ENCODE data around the gene BOLA3. TPM values are rescaled to one million over a fixed set of nuclear protein-coding genes. Genes with fewer than 3 reads are reported as not detected.
A peak's percentile ranks its signal among the peaks of the same experiment; 100 is the strongest.

Gene BOLA3
- total RNA-seq, 2 donors from 2014 or later, result 60.4 to 174 TPM

DNA sequence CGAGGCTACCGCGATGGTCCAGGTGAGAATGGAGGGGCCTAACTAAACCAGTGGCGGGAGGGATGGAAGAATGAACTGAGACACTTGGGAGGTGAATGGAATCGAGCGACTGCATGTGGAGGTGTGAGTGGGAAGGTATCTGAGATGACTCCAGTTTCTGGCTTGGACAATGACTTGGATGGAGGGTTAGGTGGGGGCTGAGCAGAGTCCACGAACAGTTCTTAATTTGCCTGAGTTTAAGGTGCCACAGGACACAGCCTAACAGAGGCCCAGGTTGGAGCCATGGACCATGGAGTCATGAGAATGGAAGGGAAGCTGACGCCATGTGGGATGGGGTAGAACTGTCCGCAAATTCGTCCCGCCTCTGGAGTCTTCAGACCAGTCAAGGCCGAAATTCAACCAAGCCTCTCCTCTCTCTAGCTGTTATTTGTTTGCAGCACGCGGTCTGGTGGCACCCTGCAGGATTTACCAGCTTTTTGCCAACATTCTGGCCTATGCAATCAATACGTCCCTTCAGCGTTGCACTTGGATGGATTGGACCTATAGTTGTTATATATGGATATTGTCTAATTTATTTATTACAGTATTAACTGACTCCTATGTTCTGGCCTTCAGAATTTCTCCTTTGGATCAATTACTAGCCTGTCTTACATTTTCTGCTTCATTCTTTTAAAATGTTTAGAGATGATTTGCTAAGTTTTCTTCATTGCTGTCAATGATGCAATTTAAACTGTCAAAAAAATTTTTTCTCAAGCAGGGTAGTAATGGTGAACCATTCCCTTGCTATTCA is 940 bp upstream of the BOLA3 start:
- Histone ChIP-seq H3K36me3 (peaks cover 6% of the 10 kb centered on the region), H3K4me1 (peaks cover 0 to 19% of the 10 kb centered on the region in 2 donors), H3K4me3 (peak overlapping the region; percentile 73 to 77), H3K27me3 (no peaks in the 10 kb centered on the region), H3K9me3 (no peaks in the 10 kb centered on the region), H3K27ac (peak overlapping the region; percentile 72 to 75)
- no peak for DNase-seq (ENCODE audit: low spot score)
- TF ChIP-seq, protein P1, sequence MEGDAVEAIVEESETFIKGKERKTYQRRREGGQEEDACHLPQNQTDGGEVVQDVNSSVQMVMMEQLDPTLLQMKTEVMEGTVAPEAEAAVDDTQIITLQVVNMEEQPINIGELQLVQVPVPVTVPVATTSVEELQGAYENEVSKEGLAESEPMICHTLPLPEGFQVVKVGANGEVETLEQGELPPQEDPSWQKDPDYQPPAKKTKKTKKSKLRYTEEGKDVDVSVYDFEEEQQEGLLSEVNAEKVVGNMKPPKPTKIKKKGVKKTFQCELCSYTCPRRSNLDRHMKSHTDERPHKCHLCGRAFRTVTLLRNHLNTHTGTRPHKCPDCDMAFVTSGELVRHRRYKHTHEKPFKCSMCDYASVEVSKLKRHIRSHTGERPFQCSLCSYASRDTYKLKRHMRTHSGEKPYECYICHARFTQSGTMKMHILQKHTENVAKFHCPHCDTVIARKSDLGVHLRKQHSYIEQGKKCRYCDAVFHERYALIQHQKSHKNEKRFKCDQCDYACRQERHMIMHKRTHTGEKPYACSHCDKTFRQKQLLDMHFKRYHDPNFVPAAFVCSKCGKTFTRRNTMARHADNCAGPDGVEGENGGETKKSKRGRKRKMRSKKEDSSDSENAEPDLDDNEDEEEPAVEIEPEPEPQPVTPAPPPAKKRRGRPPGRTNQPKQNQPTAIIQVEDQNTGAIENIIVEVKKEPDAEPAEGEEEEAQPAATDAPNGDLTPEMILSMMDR (IDR thresholded peaks at IDR 0.05), result no peak

DNA sequence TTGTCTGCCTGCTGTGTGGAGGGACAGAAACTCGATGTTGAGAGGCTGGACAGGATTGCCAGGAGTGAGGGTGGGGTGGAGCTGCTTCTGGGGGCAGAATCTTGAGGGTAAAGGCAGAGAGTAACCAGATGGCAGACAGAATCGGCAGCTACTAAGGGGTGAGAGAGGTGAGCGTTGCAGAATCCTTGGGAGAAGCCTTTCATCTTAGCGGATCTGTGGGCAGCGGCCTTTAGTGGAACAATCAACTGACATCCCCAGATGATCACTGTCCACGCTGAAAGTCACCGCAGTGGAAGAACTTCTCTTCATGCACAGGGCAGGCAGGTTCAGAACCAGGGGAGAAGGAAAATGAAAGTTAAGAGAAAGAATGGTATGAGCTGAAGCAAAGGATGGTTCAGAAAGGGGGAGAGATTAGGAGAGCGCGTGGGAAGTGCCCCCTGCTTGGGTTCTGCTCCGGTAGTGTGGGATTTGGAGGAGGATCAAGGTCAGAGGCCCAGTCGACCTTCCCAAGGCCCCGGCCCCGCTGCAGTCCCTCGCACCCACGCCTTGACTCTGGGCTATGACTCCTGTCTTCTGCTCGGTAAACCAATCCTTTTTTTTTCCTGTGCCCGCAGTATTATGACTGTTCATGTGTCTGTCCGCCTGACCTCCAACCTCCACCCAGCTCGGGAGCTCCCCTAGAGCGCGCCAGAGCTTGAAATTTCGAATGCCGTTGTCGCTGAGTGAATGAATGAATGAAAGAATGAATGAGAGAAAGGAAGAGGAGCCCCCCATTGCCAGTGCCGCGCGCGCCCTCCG is 584 bp downstream of the BOLA3 start:
- Histone ChIP-seq H3K27me3 (no peaks in the 10 kb centered on the region), H3K27ac (peak overlapping the region; percentile 72 to 75), H3K36me3 (peaks cover 6% of the 10 kb centered on the region), H3K4me3 (peak overlapping the region; percentile 73 to 77), H3K9me3 (no peaks in the 10 kb centered on the region), H3K4me1 (peaks cover 0 to 19% of the 10 kb centered on the region in 2 donors)
- DNase-seq (ENCODE audit: low spot score), result peak; percentile 58
- TF ChIP-seq, protein P1 (IDR thresholded peaks at IDR 0.05), result no peak

DNA sequence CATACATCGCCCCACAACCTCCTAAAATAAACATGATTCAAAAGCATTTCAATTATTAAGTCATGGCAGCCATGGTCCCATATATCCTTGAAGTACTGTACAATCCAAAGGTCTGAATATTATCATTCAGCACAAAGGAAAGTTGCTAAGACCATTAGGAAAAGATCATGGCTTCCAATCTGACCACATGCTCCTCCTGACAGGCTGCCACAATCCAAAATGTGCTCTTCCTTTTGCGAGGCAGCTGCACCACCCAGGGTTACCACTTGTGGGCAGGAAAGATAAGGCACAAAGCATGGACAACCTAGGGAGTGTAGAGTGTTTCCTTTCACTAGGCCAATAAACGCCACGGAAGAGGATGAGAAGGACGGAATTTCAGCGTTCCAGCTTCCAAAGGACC is 5.4 kb downstream of the BOLA3 start:
- no peaks in the 10 kb centered on the region for H3K27me3 ChIP-seq
- H3K4me3 ChIP-seq, result no peak overlapping the region
- H3K4me1 ChIP-seq, result peaks cover 0 to 13% of the 10 kb centered on the region in 2 donors
- TF ChIP-seq, protein P1 (IDR thresholded peaks at IDR 0.05), result no peak
- H3K36me3 ChIP-seq, result no peaks in the 10 kb centered on the region
- no peak for DNase-seq (ENCODE audit: low spot score)
- no peaks in the 10 kb centered on the region for H3K9me3 ChIP-seq
- no peak overlapping the region for H3K27ac ChIP-seq

DNA sequence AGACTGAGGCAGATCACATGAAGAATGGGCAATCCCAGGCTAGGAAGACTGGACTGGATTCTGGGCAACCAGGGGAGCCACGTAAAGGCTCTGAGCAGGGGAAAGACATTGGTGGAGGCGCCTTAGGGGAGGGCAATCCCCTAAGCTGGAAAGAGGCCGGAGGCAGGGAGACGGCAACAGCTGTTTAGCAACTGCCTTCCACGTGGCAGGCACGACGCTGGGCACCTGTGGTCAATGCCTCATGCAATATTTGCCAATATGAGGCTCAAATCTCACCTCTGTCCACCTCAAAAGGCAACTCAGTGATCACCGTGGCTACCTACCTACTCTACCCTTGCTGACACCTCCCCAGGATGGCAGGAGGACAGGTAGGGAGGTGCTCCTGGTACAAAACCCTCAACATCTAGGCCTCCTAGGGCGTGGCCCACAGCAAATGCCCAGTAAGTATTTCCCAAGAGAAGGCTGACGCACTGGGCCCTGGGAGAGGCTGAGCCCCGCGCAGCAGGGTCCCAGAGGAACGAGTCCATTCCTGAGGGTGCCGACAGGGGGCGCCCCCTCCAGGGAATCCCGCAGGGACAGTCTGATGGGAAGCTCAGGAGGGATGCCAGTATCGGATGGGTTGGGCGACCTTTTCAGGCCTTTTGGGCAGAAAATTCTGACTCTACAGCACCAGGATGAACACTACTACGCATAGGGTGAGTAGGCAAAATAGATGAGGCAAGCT is 8.9 kb downstream of the BOLA3 start:
- Histone ChIP-seq H3K4me3 (no peak overlapping the region), H3K4me1 (no peaks in the 10 kb centered on the region), H3K27ac (no peak overlapping the region), H3K27me3 (no peaks in the 10 kb centered on the region), H3K36me3 (peaks cover 9% of the 10 kb centered on the region), H3K9me3 (no peaks in the 10 kb centered on the region)
- DNase-seq (ENCODE audit: low spot score), result peak; percentile 18
- TF ChIP-seq, protein P1 (IDR thresholded peaks at IDR 0.05), result no peak

DNA sequence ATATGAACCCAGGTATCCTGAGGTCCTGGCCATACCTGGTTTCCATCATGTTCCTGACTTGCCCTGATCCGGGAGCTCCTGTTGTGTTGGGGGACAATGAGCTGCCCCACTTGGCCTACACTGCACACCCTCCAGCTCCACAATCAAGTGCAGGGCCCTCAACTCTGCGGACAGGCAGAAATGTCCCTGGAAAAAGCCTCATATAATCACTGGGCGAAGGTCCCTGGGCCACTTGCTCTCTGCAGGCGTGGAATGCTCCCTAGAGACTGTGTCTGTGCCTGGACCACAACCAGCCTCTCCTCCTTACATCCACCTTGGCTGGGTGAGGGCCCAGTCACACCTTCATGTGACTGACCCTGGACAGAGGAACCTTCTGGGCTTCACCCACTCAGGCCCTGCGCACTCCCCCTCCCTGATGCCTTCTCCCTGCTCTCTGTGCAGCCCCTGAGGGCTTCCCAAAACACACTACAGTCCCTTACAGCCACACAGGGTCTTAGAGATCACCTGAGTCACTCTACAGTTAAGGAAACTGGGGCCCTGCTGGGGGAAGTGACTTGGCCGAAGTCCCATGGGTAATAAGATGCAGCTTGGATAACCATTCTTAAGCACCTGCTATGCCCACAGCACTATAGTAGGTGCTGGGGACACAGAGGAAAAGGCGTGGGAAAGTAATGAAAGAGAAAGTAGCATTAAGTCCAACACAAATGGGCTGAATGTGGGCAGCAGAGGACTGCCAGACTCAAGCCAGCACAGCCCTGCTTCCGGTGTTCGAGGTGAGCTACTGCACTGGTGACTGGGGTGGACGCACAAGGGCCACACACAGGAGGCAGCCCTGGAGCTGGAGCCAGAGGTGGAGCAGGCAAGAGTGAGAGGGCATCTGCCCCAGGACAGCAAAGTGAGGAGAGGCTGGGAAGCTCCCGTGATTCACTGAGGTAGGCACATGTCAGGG is 9.8 kb downstream of the BOLA3 start:
- peak; percentile 50 for DNase-seq (ENCODE audit: low spot score)
- H3K9me3 ChIP-seq, result peaks cover 0 to 4% of the 10 kb centered on the region in 2 donors
- peaks cover 9% of the 10 kb centered on the region for H3K36me3 ChIP-seq
- H3K27me3 ChIP-seq, result no peaks in the 10 kb centered on the region
- TF ChIP-seq, protein P1 (IDR thresholded peaks at IDR 0.05), result no peak
- H3K4me1 ChIP-seq, result no peaks in the 10 kb centered on the region
- no peak overlapping the region for H3K27ac ChIP-seq
- no peak overlapping the region for H3K4me3 ChIP-seq
